PC-3 (cell line): ENCODE measurements around the gene MYOF.
"Not testable (repeated sequence)": the region's sequence is repeated elsewhere in the genome, so short reads cannot be mapped to it uniquely, and the experiment has no call there.

Source experiments
- EZH2 ChIP-seq: fragments of 300-600 bp; sonication (generic); IDR thresholded peaks from one replicate; pipeline ENCODE4 v1.6.1; 2017; ENCODE audit warnings: antibody characterized with exemption, mild to moderate bottlenecking, low read length; ENCODE audit not compliant: unreplicated experiment
- TF ChIP-seq, protein P1 (sequence below): fragments of 300-600 bp; sonication (generic); conservative IDR thresholded peaks from 2 replicates; pipeline ENCODE4 v1.5.1; 2017; ENCODE audit warnings: antibody characterized with exemption, low read depth, mild to moderate bottlenecking, low read length

DNA sequence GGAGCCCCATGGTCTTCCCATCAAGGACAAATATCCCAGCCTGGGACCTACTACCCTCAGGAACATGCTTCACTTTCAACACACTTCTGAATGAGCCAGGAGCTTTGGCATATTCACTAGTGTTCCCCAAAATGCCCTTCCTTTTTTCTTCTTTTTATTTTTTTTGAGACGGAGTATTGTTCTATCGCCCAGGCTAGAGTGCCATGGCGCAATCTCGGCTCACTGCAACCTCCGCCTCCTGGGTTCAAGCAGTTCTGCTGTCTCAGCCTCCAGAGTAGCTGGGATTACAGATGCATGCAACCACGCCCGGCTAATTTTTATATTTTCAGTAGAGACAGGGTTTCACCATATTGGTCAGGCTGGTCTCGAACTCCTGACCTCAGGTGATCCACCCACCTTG lies 63.1 kb downstream of the MYOF start:
- TF ChIP-seq, protein P1, sequence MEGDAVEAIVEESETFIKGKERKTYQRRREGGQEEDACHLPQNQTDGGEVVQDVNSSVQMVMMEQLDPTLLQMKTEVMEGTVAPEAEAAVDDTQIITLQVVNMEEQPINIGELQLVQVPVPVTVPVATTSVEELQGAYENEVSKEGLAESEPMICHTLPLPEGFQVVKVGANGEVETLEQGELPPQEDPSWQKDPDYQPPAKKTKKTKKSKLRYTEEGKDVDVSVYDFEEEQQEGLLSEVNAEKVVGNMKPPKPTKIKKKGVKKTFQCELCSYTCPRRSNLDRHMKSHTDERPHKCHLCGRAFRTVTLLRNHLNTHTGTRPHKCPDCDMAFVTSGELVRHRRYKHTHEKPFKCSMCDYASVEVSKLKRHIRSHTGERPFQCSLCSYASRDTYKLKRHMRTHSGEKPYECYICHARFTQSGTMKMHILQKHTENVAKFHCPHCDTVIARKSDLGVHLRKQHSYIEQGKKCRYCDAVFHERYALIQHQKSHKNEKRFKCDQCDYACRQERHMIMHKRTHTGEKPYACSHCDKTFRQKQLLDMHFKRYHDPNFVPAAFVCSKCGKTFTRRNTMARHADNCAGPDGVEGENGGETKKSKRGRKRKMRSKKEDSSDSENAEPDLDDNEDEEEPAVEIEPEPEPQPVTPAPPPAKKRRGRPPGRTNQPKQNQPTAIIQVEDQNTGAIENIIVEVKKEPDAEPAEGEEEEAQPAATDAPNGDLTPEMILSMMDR = not testable (repeated sequence)
- TF ChIP-seq EZH2 = not testable (repeated sequence)
